Mucosa of descending colon (tissue), 3 donors: ENCODE results near the gene HS3ST4. TPM values are rescaled to one million over a fixed set of nuclear protein-coding genes. Genes with fewer than 3 reads are reported as not detected.

Source experiments
- ATAC-seq: fragments of 200-7000 bp; cut with Tn5 transposase; one replicate; pipeline ENCODE4 v1.9.1; 2020; ENCODE audit warnings: mild to moderate bottlenecking, moderate library complexity
- DNase-seq, 3 donors: peaks; one replicate each; pipeline ENCODE4 v3.0.0-alpha.2; 2020
- H3K36me3 ChIP-seq: fragments of 200-600 bp; one replicate; pipeline ENCODE4 v1.8.0; 2021; ENCODE audit warnings: low read depth, mild to moderate bottlenecking
- H3K4me1 ChIP-seq: fragments of 200-600 bp; one replicate; pipeline ENCODE4 v1.8.0; 2021; ENCODE audit warnings: low read depth, mild to moderate bottlenecking
- H3K4me3 ChIP-seq: fragments of 200-600 bp; one replicate; pipeline ENCODE4 v1.8.0; 2021; ENCODE audit warnings: mild to moderate bottlenecking
- H3K9me3 ChIP-seq: fragments of 200-600 bp; one replicate; pipeline ENCODE4 v1.8.0; 2021; ENCODE audit warnings: mild to moderate bottlenecking
- CTCF ChIP-seq: fragments of 200-600 bp; IDR thresholded peaks from one replicate; pipeline ENCODE4 v1.8.0; 2022; ENCODE audit warnings: antibody characterized with exemption, mild to moderate bottlenecking
- intact Hi-C, 2 donors: fragments of 100-400 bp; cut with DNase I in 1 of 2; cut with micrococcal nuclease in 1 of 2; formaldehyde crosslinking; loops; one replicate each; pipeline versions ENCODE4 v1.11.0 to v1.11.1; 2022; cut with DNase I, micrococcal nuclease
- long read RNA-seq, 2 donors: library from polyadenylated mRNA; unstranded; transcript quantifications; one replicate each; pipeline ENCODE4 v2.0.0, GENCODE V29; 2019 to 2021
- total RNA-seq, 3 donors: library from RNA; stranded (reverse); fragmentation: NEBNext Ultra II Directional in 2 of 3; extraction: Animal tissue kit (Norgen Biotek cat#: 25700) in 2 of 3; gene quantifications; one replicate each; pipeline versions ENCODE4 v1.2.1 to v1.2.4, GENCODE V29; 2021 to 2023
- donor health status: DM: no; HTN: no; CAD: no; lungs with moderate emphysema.
- donor health status: DM: no; HTN: no; CAD: no.
- donor health status: DM: no; HTN: yes; CAD: no.

HS3ST4 gene
- under 1 TPM in 1 of 3 donors, not detected in 2; 0.41 TPM for total RNA-seq
- long read RNA-seq, donor 1 = 0 reads
- long read RNA-seq, donor 2 = 0 reads

DNA sequence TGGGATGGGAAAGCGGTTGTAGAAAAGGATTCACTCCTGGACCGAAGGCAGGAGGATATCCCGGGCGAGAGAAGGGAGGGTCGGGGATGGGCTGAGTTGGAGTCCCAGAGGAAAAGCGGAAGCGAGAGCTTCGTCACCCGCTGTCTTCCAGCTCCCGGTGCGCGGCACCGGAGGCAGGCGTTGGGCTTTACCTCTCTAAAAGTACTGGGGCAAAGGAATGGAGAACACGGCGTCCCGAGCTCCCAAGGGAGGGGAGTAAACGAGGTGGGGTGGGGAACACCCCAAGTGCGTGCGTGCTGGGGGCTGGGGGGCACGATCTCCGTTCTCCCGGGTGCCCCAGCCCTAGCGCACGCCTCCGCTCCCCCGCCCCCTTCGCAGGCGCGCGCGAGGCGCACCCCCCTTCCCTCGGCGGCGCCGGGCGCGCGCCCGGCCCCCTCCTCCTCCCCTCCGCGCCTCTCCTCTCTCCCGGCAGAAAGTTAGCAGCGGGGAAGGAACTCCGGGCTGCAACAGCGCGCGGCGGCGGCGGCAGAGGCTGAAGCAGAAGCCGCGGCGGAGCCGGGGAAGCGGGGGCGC, at the start of gene HS3ST4:
TSS of gene HS3ST4 (plus strand) at position 441 of the 573 bp plus-strand sequence.
- no peaks in the 10 kb centered on the region for H3K9me3 ChIP-seq
- intact Hi-C loops = no loop called here
- no peak for TF ChIP-seq CTCF
- DNase-seq = no peak
- ATAC-seq = no peak
- no peaks in the 10 kb centered on the region for H3K36me3 ChIP-seq
- H3K4me1 ChIP-seq = no peaks in the 10 kb centered on the region
- H3K4me3 ChIP-seq = no peak within 1 kb of the TSS

- intact Hi-C loops = no loop called here
These were observed 48.1 kb upstream of the HS3ST4 start for GRCh38 chr16:25643633-25644032.

GRCh38 chr16:25656639-25657038, 35.1 kb upstream of the HS3ST4 start:
- intact Hi-C loops = no loop called here
- ATAC-seq (no peak), DNase-seq (no peak)
- Histone ChIP-seq H3K4me3 (no peak overlapping the region), H3K9me3 (no peaks in the 10 kb centered on the region), H3K36me3 (no peaks in the 10 kb centered on the region), H3K4me1 (no peaks in the 10 kb centered on the region)
- TF ChIP-seq CTCF = no peak

More at GRCh38 chr16:25643633-25644032, 48.1 kb upstream of the HS3ST4 start:
- ATAC-seq = no peak
- Histone ChIP-seq H3K36me3 (no peaks in the 10 kb centered on the region), H3K9me3 (no peaks in the 10 kb centered on the region), H3K4me1 (no peaks in the 10 kb centered on the region), H3K4me3 (no peak overlapping the region)
- no peak for DNase-seq
- TF ChIP-seq CTCF = no peak

- intact Hi-C loops = no loop called here
- TF ChIP-seq CTCF = no peak
- Histone ChIP-seq H3K4me3 (no peak overlapping the region), H3K36me3 (no peaks in the 10 kb centered on the region), H3K4me1 (no peaks in the 10 kb centered on the region), H3K9me3 (no peaks in the 10 kb centered on the region)
- ATAC-seq (no peak), DNase-seq (no peak)
These were observed 14.9 kb upstream of the HS3ST4 start for GRCh38 chr16:25676820-25677219.

GRCh38 chr16:25679511-25679910, 12.2 kb upstream of the HS3ST4 start:
- TF ChIP-seq CTCF = no peak
- ATAC-seq (no peak), DNase-seq (no peak)
- intact Hi-C loops = no loop called here
- H3K9me3 ChIP-seq = no peaks in the 10 kb centered on the region
- H3K36me3 ChIP-seq = no peaks in the 10 kb centered on the region
- no peak overlapping the region for H3K4me3 ChIP-seq
- no peaks in the 10 kb centered on the region for H3K4me1 ChIP-seq
